ENCODE data around the gene COMMD2. TPM values are rescaled to one million over a fixed set of nuclear protein-coding genes. Genes with fewer than 3 reads are reported as not detected.

The COMMD2 gene
- total RNA-seq, 1 experiment from 2014 or later = 41.3 TPM

- Histone ChIP-seq H3K36me3 (replicated peaks; ENCODE audit: control insufficient read depth, insufficient read depth, low read length) (no peaks in the 10 kb centered on the region), H3K4me3 (ENCODE audit: insufficient read depth, low read depth, low read length) (no peak overlapping the region), H3K27me3 (ENCODE audit: control insufficient read depth, insufficient read depth, low read length) (no peaks in the 10 kb centered on the region)
- no peak for DNase-seq
These were observed 49.4 kb downstream of the COMMD2 start for GRCh38 chr3:149702691-149703441.

DNA sequence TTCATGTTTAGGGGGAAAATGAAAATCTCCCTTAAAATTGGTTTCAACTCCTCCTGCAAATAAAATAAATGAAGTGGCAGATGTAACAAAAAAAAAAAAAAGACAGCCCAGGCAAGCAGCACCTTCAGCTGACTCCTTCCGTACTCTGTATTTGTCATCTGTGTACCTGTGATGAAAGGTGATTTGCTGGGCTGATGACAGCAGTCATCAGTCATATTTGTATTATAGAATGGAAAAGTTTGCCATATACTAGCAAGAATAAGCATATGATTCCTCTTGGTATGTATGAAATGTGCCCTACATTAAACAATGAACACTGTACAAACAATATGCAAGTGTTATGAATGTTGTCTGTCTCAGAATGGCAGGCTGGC, 50.3 kb downstream of the COMMD2 start:
- Histone ChIP-seq H3K27me3 (ENCODE audit: control insufficient read depth, insufficient read depth, low read length) (no peaks in the 10 kb centered on the region), H3K36me3 (replicated peaks; ENCODE audit: control insufficient read depth, insufficient read depth, low read length) (no peaks in the 10 kb centered on the region), H3K4me3 (ENCODE audit: insufficient read depth, low read depth, low read length) (no peak overlapping the region)
- DNase-seq = no peak

GRCh38 chr3:149701206-149701976, 50.9 kb downstream of the COMMD2 start:
- H3K4me3 ChIP-seq (ENCODE audit: insufficient read depth, low read depth, low read length) = no peak overlapping the region
- no peak for DNase-seq
- H3K36me3 ChIP-seq (replicated peaks; ENCODE audit: control insufficient read depth, insufficient read depth, low read length) = no peaks in the 10 kb centered on the region
- H3K27me3 ChIP-seq (ENCODE audit: control insufficient read depth, insufficient read depth, low read length) = no peaks in the 10 kb centered on the region

Other genes starting within 250 kb of the COMMD2 start
- gene WWTR1, start 94.5 kb downstream of the COMMD2 start, total RNA-seq (2014; rRNA removed; shearing (Covaris generic)) = 14.1 and 22.0 TPM in 2 replicates
- not detected in 2 replicates for gene ANKUB1, start 40.1 kb upstream of the COMMD2 start, total RNA-seq (2014; rRNA removed; shearing (Covaris generic))
- gene RNF13, start 60.7 kb upstream of the COMMD2 start, total RNA-seq (2014; rRNA removed; shearing (Covaris generic)) = 31.0 and 31.3 TPM in 2 replicates
- 236 and 243 TPM in 2 replicates for gene PFN2, start 218.4 kb upstream of the COMMD2 start, total RNA-seq (2014; rRNA removed; shearing (Covaris generic))

Measured in H7 (cell line).